PC-9 (cell line): ENCODE results near the gene AP3S1. TPM values are rescaled to one million over a fixed set of nuclear protein-coding genes. Genes with fewer than 3 reads are reported as not detected.

Source experiments
- BruUV-seq: library from RNA; stranded (reverse); fragments of 400-500 nt; replicated peaks from 2 replicates; lab custom pipeline; 2021; lab: Mats Ljungman, UMichigan
- CTCF ChIA-PET: fragments of 300-600 bp; sonication (Branson Sonifier 250); formaldehyde crosslinking; loops from one replicate; lab custom pipeline; 2022; ENCODE audit warnings: antibody characterized with exemption; lab: Charles Lee
- POLR2A ChIA-PET: fragments of 300-600 bp; sonication (Branson Sonifier 250); formaldehyde crosslinking; loops from one replicate; lab custom pipeline; 2022; ENCODE audit warnings: antibody characterized with exemption; ENCODE audit not compliant: unreplicated experiment; lab: Charles Lee
- DNase-seq, 2 experiments: peaks; one replicate each; pipeline versions ENCODE4 v3.0.0 to v3.0.0-alpha.2; 2015 to 2022; ENCODE audit warnings: mixed read lengths in 1 of 2
- H2AFZ ChIP-seq: fragments of 200-600 bp; sonication (generic); 2 replicates; pipeline ENCODE4 v1.8.1; 2017; ENCODE audit warnings: antibody characterized with exemption
- H3F3A ChIP-seq: fragments of 200-600 bp; sonication (generic); 2 replicates; pipeline ENCODE4 v1.8.1; 2017; ENCODE audit warnings: antibody characterized with exemption, mild to moderate bottlenecking, low read depth; ENCODE audit not compliant: insufficient read depth
- H3K27ac ChIP-seq: fragments of 200-600 bp; sonication (generic); 2 replicates; pipeline ENCODE4 v1.6.1; 2016; ENCODE audit warnings: mixed run types
- H3K27me3 ChIP-seq: fragments of 200-600 bp; sonication (generic); 2 replicates; pipeline ENCODE4 v1.6.1; 2016; ENCODE audit warnings: low read depth, mixed run types; ENCODE audit not compliant: insufficient read depth
- H3K36me3 ChIP-seq: fragments of 200-600 bp; sonication (generic); 2 replicates; pipeline ENCODE4 v1.6.1; 2016; ENCODE audit warnings: low read depth, mixed run types
- H3K4me1 ChIP-seq: fragments of 200-600 bp; sonication (generic); replicated peaks from 2 replicates; pipeline ENCODE4 v1.6.1; 2016; ENCODE audit warnings: mixed run types; ENCODE audit not compliant: insufficient read depth
- H3K4me2 ChIP-seq: fragments of 200-600 bp; sonication (generic); 2 replicates; pipeline ENCODE4 v1.6.1; 2017; ENCODE audit warnings: mixed run types
- H3K4me3 ChIP-seq: fragments of 200-600 bp; sonication (generic); 2 replicates; pipeline ENCODE4 v1.6.1; 2016; ENCODE audit warnings: mixed run types
- H3K79me2 ChIP-seq: fragments of 200-600 bp; sonication (generic); 2 replicates; pipeline ENCODE4 v1.6.1; 2017; ENCODE audit warnings: low read depth, mixed run types
- H3K9me2 ChIP-seq: fragments of 200-600 bp; sonication (generic); 2 replicates; pipeline ENCODE4 v1.8.1; 2017; ENCODE audit warnings: mild to moderate bottlenecking; ENCODE audit not compliant: insufficient read depth
- H3K9me3 ChIP-seq: fragments of 200-600 bp; sonication (generic); 2 replicates; pipeline ENCODE4 v1.8.1; 2016; ENCODE audit warnings: low read depth; ENCODE audit not compliant: insufficient read depth
- H4K20me1 ChIP-seq: fragments of 200-600 bp; sonication (generic); 2 replicates; pipeline ENCODE4 v1.8.1; 2017; ENCODE audit not compliant: insufficient read depth
- EZH2 ChIP-seq: fragments of 200-600 bp; sonication (generic); IDR thresholded peaks from 2 replicates; pipeline ENCODE4 v1.8.0; 2017; ENCODE audit warnings: antibody characterized with exemption, low read depth
- intact Hi-C: fragments of 100-400 bp; cut with micrococcal nuclease; formaldehyde crosslinking; loops from one replicate; pipeline ENCODE4 v1.10.0; 2022; ENCODE audit not compliant: unreplicated experiment
- total RNA-seq: library from RNA; stranded (reverse); gene quantifications from 2 replicates; pipeline ENCODE4 v1.2.3, GENCODE V29; 2021
- TF ChIP-seq, protein P1 (sequence below): fragments of 200-600 bp; sonication (generic); conservative IDR thresholded peaks from 2 replicates; pipeline ENCODE4 v1.6.1; 2017; ENCODE audit warnings: mixed run types, antibody characterized with exemption, mild to moderate bottlenecking, moderate library complexity

Gene AP3S1
- total RNA-seq, 1 experiment from 2014 or later: 49.1 TPM

- no peaks in the 10 kb centered on the region for H3K9me3 ChIP-seq
- H3K36me3 ChIP-seq: no peaks in the 10 kb centered on the region
- no peaks in the 10 kb centered on the region for H3K9me2 ChIP-seq
- H3K4me1 ChIP-seq: no peaks in the 10 kb centered on the region
- TF ChIP-seq, protein P1, sequence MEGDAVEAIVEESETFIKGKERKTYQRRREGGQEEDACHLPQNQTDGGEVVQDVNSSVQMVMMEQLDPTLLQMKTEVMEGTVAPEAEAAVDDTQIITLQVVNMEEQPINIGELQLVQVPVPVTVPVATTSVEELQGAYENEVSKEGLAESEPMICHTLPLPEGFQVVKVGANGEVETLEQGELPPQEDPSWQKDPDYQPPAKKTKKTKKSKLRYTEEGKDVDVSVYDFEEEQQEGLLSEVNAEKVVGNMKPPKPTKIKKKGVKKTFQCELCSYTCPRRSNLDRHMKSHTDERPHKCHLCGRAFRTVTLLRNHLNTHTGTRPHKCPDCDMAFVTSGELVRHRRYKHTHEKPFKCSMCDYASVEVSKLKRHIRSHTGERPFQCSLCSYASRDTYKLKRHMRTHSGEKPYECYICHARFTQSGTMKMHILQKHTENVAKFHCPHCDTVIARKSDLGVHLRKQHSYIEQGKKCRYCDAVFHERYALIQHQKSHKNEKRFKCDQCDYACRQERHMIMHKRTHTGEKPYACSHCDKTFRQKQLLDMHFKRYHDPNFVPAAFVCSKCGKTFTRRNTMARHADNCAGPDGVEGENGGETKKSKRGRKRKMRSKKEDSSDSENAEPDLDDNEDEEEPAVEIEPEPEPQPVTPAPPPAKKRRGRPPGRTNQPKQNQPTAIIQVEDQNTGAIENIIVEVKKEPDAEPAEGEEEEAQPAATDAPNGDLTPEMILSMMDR: no peak
- no peak for TF ChIP-seq EZH2
- no peak for DNase-seq
- BruUV-seq: no TSS peak
- H3K79me2 ChIP-seq: no peaks in the 10 kb centered on the region
- H3K27me3 ChIP-seq: no peaks in the 10 kb centered on the region
- H2AFZ ChIP-seq: no peak overlapping the region
- no peaks in the 10 kb centered on the region for H4K20me1 ChIP-seq
- ChIA-PET POLR2A (no interaction called here), CTCF (no interaction called here)
- H3K4me2 ChIP-seq: no peak overlapping the region
- H3F3A ChIP-seq: no peaks in the 10 kb centered on the region
- no peak overlapping the region for H3K4me3 ChIP-seq
- intact Hi-C loops: no loop called here
- H3K27ac ChIP-seq: no peak overlapping the region
These were observed 107.4 kb downstream of the AP3S1 start for GRCh38 chr5:115949096-115949495.

GRCh38 chr5:115952588-115952987, 110.9 kb downstream of the AP3S1 start:
- no peak overlapping the region for H3K27ac ChIP-seq
- H2AFZ ChIP-seq: no peak overlapping the region
- no peaks in the 10 kb centered on the region for H3K36me3 ChIP-seq
- H3K27me3 ChIP-seq: no peaks in the 10 kb centered on the region
- intact Hi-C loops: no loop called here
- H3K4me1 ChIP-seq: no peaks in the 10 kb centered on the region
- no peaks in the 10 kb centered on the region for H4K20me1 ChIP-seq
- no TSS peak for BruUV-seq
- DNase-seq: no peak
- no peaks in the 10 kb centered on the region for H3K79me2 ChIP-seq
- no peaks in the 10 kb centered on the region for H3K9me3 ChIP-seq
- H3K9me2 ChIP-seq: no peaks in the 10 kb centered on the region
- H3K4me3 ChIP-seq: no peak overlapping the region
- no peaks in the 10 kb centered on the region for H3F3A ChIP-seq
- TF ChIP-seq, protein P1: no peak
- no peak for TF ChIP-seq EZH2
- H3K4me2 ChIP-seq: no peak overlapping the region
- ChIA-PET CTCF (no interaction called here), POLR2A (no interaction called here)

DNA sequence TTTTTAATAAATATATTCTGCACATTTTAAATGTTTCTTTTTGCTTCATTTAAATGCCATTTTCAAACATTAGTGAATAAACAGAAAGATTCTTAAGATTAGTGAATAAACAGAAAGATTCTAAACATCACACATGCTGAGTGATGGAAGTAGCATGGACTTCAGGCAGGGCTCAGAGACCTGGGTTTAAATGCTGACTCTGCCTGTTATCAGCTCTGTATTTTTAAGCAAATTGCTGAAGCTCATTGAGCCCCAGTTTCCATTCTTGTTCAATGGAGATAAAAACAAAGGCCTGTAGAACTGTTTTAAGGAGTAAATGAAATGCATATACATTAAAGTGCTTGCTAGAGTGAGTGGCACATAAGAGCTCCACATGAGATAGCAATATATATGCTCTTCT, 112.4 kb downstream of the AP3S1 start:
- TF ChIP-seq EZH2: no peak
- TF ChIP-seq, protein P1: no peak
- no peak for DNase-seq
- no peaks in the 10 kb centered on the region for H3K9me2 ChIP-seq
- POLR2A ChIA-PET: no interaction called here
- no peaks in the 10 kb centered on the region for H3K79me2 ChIP-seq
- no peaks in the 10 kb centered on the region for H4K20me1 ChIP-seq
- H3K9me3 ChIP-seq: no peaks in the 10 kb centered on the region
- BruUV-seq: no TSS peak
- H3K36me3 ChIP-seq: no peaks in the 10 kb centered on the region
- CTCF ChIA-PET: no interaction called here
- no peaks in the 10 kb centered on the region for H3K4me1 ChIP-seq
- no peaks in the 10 kb centered on the region for H3F3A ChIP-seq
- H2AFZ ChIP-seq: no peak overlapping the region
- no peaks in the 10 kb centered on the region for H3K27me3 ChIP-seq
- H3K27ac ChIP-seq: no peak overlapping the region
- H3K4me2 ChIP-seq: no peak overlapping the region
- no peak overlapping the region for H3K4me3 ChIP-seq
- intact Hi-C loops: no loop called here
